Upper lobe of right lung (tissue), 1 donor: ENCODE results near the gene MIDN. TPM values are rescaled to one million over a fixed set of nuclear protein-coding genes. Genes with fewer than 3 reads are reported as not detected.

Experiments used
- ATAC-seq: fragments of 200-7000 bp; cut with Tn5 transposase; one replicate; pipeline ENCODE4 v1.9.1; 2020; ENCODE audit warnings: mild to moderate bottlenecking, moderate library complexity
- DNase-seq: peaks from one replicate; pipeline ENCODE4 v3.0.0-alpha.2; 2020
- H3K27ac ChIP-seq: fragments of 200-600 bp; one replicate; pipeline ENCODE4 v1.8.0; 2022
- H3K27me3 ChIP-seq: fragments of 200-600 bp; one replicate; pipeline ENCODE4 v1.8.0; 2022; ENCODE audit warnings: mild to moderate bottlenecking
- H3K36me3 ChIP-seq: fragments of 200-600 bp; one replicate; pipeline ENCODE4 v1.8.0; 2022
- H3K4me1 ChIP-seq: fragments of 200-600 bp; one replicate; pipeline ENCODE4 v1.8.0; 2022
- H3K4me3 ChIP-seq: fragments of 200-600 bp; one replicate; pipeline ENCODE4 v1.8.0; 2022; ENCODE audit warnings: mild to moderate bottlenecking
- H3K9me3 ChIP-seq: fragments of 200-600 bp; one replicate; pipeline ENCODE4 v1.8.0; 2022
- intact Hi-C: fragments of 100-400 bp; cut with DNase I; formaldehyde crosslinking; loops from one replicate; pipeline ENCODE4 v1.11.0; 2022
- total RNA-seq: library from RNA; stranded (reverse); fragmentation: NEBNext Ultra II Directional; extraction: Animal tissue kit (Norgen Biotek cat#: 25700); gene quantifications from one replicate; pipeline ENCODE4 v1.2.1, GENCODE V29; 2021
- TF ChIP-seq, protein P1 (sequence below): fragments of 200-600 bp; IDR thresholded peaks from one replicate; pipeline ENCODE4 v1.8.0; 2022; ENCODE audit warnings: antibody characterized with exemption
- donor health status: DM: no; HTN: yes; CAD: no; lungs with severe emphysema.

The MIDN gene
- total RNA-seq, 1 donor from 2014 or later, result 135 TPM

- no peaks in the 10 kb centered on the region for H3K9me3 ChIP-seq
- peak overlapping the region; percentile 76 for H3K4me3 ChIP-seq
- TF ChIP-seq, protein P1, sequence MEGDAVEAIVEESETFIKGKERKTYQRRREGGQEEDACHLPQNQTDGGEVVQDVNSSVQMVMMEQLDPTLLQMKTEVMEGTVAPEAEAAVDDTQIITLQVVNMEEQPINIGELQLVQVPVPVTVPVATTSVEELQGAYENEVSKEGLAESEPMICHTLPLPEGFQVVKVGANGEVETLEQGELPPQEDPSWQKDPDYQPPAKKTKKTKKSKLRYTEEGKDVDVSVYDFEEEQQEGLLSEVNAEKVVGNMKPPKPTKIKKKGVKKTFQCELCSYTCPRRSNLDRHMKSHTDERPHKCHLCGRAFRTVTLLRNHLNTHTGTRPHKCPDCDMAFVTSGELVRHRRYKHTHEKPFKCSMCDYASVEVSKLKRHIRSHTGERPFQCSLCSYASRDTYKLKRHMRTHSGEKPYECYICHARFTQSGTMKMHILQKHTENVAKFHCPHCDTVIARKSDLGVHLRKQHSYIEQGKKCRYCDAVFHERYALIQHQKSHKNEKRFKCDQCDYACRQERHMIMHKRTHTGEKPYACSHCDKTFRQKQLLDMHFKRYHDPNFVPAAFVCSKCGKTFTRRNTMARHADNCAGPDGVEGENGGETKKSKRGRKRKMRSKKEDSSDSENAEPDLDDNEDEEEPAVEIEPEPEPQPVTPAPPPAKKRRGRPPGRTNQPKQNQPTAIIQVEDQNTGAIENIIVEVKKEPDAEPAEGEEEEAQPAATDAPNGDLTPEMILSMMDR, result no peak
- peaks cover 19% of the 10 kb centered on the region for H3K36me3 ChIP-seq
- ATAC-seq (no peak), DNase-seq (peak; percentile 73)
- H3K27ac ChIP-seq, result peak overlapping the region; percentile 95
- intact Hi-C loops, result no loop called here
- peaks cover 72% of the 10 kb centered on the region for H3K4me1 ChIP-seq
- H3K27me3 ChIP-seq, result no peaks in the 10 kb centered on the region
Observed at GRCh38 chr19:1261538-1261797, 13.1 kb downstream of the MIDN start.

DNA sequence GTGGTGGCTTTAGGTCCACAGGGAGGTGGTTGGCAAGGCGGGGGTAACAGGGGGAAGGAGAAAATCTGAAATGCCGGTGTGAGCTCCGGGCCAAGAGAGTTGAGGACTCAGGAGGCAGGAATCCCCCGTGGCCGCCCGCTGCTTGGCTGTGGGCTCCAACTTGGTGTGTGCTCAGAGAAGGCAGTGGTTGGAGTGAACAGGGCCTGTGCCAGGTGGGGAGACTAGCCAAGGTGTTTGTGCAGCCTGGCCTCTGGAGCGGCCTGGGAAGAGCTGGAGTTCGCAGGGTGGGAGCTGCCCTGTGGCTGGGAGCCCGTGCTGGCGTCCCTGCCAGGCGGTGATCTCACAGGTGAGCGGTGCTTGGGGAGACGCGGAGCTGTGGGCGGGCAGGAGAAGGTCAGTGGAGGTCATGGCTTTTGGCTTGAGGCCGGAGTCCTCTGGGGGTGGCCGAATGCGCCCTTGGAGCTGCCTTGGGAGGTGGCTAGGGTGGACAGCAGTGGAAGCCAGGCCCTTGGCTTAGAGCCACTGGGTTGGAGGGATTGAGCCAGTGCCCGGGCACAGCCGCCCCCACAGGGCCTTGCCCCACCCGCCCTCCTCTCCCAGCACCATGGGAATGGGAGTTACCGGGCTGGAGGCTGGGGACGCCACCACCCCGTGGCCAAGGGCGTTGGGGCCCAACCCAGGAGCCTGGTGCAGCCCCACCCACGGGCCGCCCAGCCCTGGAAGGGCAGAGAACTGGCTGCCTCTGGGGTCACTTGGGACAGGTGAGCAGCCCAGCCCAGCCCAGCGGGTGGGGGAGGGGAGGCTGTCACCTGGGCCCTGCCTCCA, 13.6 kb downstream of the MIDN start:
- ATAC-seq, result peak; percentile 55
- peak overlapping the region; percentile 76 for H3K4me3 ChIP-seq
- intact Hi-C loops, result no loop called here

DNA sequence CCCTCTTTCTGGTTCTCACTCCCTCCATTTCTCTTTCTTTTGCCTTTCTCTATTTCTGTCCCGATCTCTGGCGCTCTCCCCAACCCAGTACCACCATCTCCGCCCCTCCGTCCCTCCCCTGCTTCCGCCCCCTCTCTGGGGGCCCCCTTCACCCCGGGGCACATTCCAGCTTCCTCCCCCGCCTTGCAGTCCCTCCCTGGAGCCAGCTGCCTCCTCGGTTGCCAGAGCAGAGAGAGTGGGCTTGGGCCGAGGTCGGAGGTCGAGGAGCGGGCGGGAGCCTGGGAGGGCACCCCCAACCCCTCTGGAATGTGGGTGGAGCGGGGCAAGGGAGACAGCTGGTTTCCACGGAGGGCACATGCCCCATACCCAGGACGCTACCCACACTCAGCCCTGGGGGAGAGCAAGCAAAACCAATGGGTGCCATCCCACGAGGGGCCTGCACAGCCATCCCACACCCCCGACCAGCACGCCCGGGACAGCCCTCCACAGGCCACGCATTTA, 14.3 kb downstream of the MIDN start:
- Histone ChIP-seq H3K4me3 (no peak overlapping the region), H3K9me3 (no peaks in the 10 kb centered on the region), H3K4me1 (peaks cover 71% of the 10 kb centered on the region), H3K27me3 (no peaks in the 10 kb centered on the region), H3K36me3 (peaks cover 7% of the 10 kb centered on the region), H3K27ac (peak overlapping the region; percentile 95)
- intact Hi-C loops, result no loop called here
- TF ChIP-seq, protein P1, result no peak
- DNase-seq, result no peak
- ATAC-seq, result no peak

More for the DNA sequence above, 13.6 kb downstream of the MIDN start:
- Histone ChIP-seq H3K9me3 (no peaks in the 10 kb centered on the region), H3K4me1 (peaks cover 71% of the 10 kb centered on the region), H3K27me3 (no peaks in the 10 kb centered on the region), H3K36me3 (peaks cover 13% of the 10 kb centered on the region), H3K27ac (peak overlapping the region; percentile 95)
- TF ChIP-seq, protein P1, result no peak
- DNase-seq, result peak; percentile 95

GRCh38 chr19:1263188-1263587, 14.8 kb downstream of the MIDN start:
- Histone ChIP-seq H3K36me3 (peaks cover 2% of the 10 kb centered on the region), H3K4me1 (peaks cover 71% of the 10 kb centered on the region), H3K4me3 (no peak overlapping the region), H3K27me3 (no peaks in the 10 kb centered on the region), H3K27ac (peak overlapping the region; percentile 95), H3K9me3 (no peaks in the 10 kb centered on the region)
- TF ChIP-seq, protein P1, result no peak
- intact Hi-C loops, result no loop called here
- ATAC-seq (no peak), DNase-seq (no peak)

DNA sequence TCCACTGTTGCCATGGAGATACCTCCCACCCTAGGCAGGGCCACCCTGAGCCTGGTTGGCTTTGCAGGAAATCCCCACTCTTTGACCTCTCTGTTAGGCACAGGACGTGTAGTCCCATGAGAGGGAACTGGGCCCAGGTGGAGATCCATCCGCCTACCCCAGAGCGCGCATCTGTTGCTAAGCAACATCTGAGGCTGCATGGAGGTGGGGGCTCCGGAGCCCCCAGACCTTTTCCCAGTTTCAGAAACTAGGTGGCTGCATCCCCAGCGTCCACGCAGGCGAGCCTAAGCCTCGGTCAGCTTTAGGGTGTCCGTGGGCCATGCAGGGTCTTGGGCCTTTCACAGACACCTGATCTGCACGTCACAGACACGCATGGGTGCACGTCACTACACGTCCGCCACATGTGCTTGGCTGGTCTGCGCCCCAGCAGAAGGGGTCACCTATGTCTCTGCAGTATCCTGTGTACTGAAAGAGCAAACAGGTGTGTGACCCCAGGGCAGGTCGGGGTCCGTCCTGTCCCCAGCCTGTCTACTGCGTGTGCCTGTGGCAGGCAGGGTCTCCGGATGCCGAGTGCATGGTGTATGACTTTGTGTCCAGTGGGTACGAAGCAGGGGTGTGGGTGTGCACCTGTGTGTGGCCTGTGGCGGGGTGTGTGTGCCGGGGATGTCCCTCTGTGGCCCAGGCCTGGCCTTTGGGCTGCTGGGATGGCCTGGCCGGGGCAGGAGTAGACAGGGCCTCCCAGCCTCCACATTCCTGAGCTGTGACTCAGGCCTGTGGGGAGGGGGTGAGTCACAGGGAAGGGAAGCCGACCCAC, 16.6 kb downstream of the MIDN start:
- H3K27me3 ChIP-seq, result no peaks in the 10 kb centered on the region
- DNase-seq, result peak; percentile 82
- peak overlapping the region; percentile 80 for H3K27ac ChIP-seq
- ATAC-seq, result no peak
- no peaks in the 10 kb centered on the region for H3K9me3 ChIP-seq
- no peaks in the 10 kb centered on the region for H3K36me3 ChIP-seq
- TF ChIP-seq, protein P1, result no peak
- peak overlapping the region; percentile 58 for H3K4me3 ChIP-seq
- H3K4me1 ChIP-seq, result peaks cover 60% of the 10 kb centered on the region
- intact Hi-C loops, result no loop called here
